ENCODE measurements around the gene SARM1. TPM values are rescaled to one million over a fixed set of nuclear protein-coding genes. Genes with fewer than 3 reads are reported as not detected.
A peak's percentile ranks its signal among the peaks of the same experiment; 100 is the strongest.

The SARM1 gene
- total and polyA plus RNA-seq, 2 of the 13 experiments (the other 11 are each of a cell fraction or from before 2014, with no cell fraction given) = 0.73 to 0.86 TPM

- TF ChIP-seq, protein P1, sequence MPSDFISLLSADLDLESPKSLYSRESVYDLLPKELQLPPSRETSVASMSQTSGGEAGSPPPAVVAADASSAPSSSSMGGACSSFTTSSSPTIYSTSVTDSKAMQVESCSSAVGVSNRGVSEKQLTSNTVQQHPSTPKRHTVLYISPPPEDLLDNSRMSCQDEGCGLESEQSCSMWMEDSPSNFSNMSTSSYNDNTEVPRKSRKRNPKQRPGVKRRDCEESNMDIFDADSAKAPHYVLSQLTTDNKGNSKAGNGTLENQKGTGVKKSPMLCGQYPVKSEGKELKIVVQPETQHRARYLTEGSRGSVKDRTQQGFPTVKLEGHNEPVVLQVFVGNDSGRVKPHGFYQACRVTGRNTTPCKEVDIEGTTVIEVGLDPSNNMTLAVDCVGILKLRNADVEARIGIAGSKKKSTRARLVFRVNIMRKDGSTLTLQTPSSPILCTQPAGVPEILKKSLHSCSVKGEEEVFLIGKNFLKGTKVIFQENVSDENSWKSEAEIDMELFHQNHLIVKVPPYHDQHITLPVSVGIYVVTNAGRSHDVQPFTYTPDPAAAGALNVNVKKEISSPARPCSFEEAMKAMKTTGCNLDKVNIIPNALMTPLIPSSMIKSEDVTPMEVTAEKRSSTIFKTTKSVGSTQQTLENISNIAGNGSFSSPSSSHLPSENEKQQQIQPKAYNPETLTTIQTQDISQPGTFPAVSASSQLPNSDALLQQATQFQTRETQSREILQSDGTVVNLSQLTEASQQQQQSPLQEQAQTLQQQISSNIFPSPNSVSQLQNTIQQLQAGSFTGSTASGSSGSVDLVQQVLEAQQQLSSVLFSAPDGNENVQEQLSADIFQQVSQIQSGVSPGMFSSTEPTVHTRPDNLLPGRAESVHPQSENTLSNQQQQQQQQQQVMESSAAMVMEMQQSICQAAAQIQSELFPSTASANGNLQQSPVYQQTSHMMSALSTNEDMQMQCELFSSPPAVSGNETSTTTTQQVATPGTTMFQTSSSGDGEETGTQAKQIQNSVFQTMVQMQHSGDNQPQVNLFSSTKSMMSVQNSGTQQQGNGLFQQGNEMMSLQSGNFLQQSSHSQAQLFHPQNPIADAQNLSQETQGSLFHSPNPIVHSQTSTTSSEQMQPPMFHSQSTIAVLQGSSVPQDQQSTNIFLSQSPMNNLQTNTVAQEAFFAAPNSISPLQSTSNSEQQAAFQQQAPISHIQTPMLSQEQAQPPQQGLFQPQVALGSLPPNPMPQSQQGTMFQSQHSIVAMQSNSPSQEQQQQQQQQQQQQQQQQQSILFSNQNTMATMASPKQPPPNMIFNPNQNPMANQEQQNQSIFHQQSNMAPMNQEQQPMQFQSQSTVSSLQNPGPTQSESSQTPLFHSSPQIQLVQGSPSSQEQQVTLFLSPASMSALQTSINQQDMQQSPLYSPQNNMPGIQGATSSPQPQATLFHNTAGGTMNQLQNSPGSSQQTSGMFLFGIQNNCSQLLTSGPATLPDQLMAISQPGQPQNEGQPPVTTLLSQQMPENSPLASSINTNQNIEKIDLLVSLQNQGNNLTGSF (CRISPR knock-in tag; IDR thresholded peaks at IDR 0.05) = peak; percentile 23; the same call in 1 of the 2 replicates
- no peak; the same call in 1 of the 2 replicates for TF ChIP-seq ZNF597 (CRISPR knock-in tag; IDR thresholded peaks at IDR 0.05)
- peak; percentile 86 for TF ChIP-seq POLR2G (IDR thresholded peaks at IDR 0.05; ENCODE audit: low read depth, low read length)
- TF ChIP-seq GTF2F1 (IDR thresholded peaks at IDR 0.05; ENCODE audit: low read length) = no peak
- TF ChIP-seq ISX (CRISPR knock-in tag; conservative IDR thresholded peaks at IDR 0.05) = no peak
- TF ChIP-seq, protein P2, sequence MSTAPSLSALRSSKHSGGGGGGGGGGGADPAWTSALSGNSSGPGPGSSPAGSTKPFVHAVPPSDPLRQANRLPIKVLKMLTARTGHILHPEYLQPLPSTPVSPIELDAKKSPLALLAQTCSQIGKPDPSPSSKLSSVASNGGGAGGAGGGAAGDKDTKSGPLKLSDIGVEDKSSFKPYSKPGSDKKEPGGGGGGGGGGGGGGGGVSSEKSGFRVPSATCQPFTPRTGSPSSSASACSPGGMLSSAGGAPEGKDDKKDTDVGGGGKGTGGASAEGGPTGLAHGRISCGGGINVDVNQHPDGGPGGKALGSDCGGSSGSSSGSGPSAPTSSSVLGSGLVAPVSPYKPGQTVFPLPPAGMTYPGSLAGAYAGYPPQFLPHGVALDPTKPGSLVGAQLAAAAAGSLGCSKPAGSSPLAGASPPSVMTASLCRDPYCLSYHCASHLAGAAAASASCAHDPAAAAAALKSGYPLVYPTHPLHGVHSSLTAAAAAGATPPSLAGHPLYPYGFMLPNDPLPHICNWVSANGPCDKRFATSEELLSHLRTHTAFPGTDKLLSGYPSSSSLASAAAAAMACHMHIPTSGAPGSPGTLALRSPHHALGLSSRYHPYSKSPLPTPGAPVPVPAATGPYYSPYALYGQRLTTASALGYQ (CRISPR knock-in tag; IDR thresholded peaks at IDR 0.05) = peak; percentile 81; the same call in 1 of the 2 replicates
- no peak for TF ChIP-seq NFATC3 (CRISPR knock-in tag; IDR thresholded peaks at IDR 0.05)
- TF ChIP-seq UBTF (CRISPR knock-in tag; IDR thresholded peaks at IDR 0.05) = peak; percentile 87
- no peak for TF ChIP-seq NFE2 (CRISPR knock-in tag; IDR thresholded peaks at IDR 0.05)
- peak; percentile 82; the same call in 1 of the 2 replicates for TF ChIP-seq ZBTB7A (CRISPR knock-in tag; IDR thresholded peaks at IDR 0.05)
- TF ChIP-seq ZNF510 (CRISPR knock-in tag; IDR thresholded peaks at IDR 0.05; ENCODE audit: low read depth) = no peak
- peak; percentile 85 for TF ChIP-seq SP4 (CRISPR knock-in tag; IDR thresholded peaks at IDR 0.05)
- peak; percentile 20; the same call in 1 of the 2 replicates for TF ChIP-seq STAG1 (CRISPR knock-in tag; IDR thresholded peaks at IDR 0.05)
- TF ChIP-seq KLF13 (CRISPR knock-in tag; IDR thresholded peaks at IDR 0.05) = no peak
- TF ChIP-seq KAT8 (CRISPR knock-in tag; IDR thresholded peaks at IDR 0.05) = peak; percentile 95
- TF ChIP-seq FOXA1 (IDR thresholded peaks at IDR 0.05) = 0 out of 2 replicates have a peak, but pooled peaks have one; percentile 39
- peak; percentile 99 for TF ChIP-seq FOXA1 (CRISPR knock-in tag; IDR thresholded peaks at IDR 0.05)
- TF ChIP-seq ZNF460 (CRISPR knock-in tag; IDR thresholded peaks at IDR 0.05; ENCODE audit: borderline replicate concordance) = peak; percentile 27; the same call in 1 of the 2 replicates
- no peak for TF ChIP-seq U2AF1 (optimal IDR thresholded peaks at IDR 0.05; ENCODE audit: low read depth, low read length)
- TF ChIP-seq ZFX (CRISPR knock-in tag; IDR thresholded peaks at IDR 0.05; ENCODE audit: low read depth) = peak; percentile 83
Measured at GRCh38 chr17:28335201-28335958, 36.1 kb upstream of the SARM1 start, which contains the start of the genes IFT20 and TNFAIP1 (continued).
